Psoas muscle (tissue), 8 donors: ENCODE data around the gene QKI. TPM values are rescaled to one million over a fixed set of nuclear protein-coding genes. Genes with fewer than 3 reads are reported as not detected.

Experiments used
- ATAC-seq, 4 donors: fragments of 200-7000 bp; cut with Tn5 transposase; one replicate each; pipeline ENCODE4 v1.9.1; 2020; ENCODE audit warnings: moderate library complexity in 3 of 4, mild to moderate bottlenecking in 2 of 4
- DNase-seq, 2 donors: peaks; one replicate each; pipeline ENCODE4 v3.0.0-alpha.2; 2020
- H3K27ac ChIP-seq: fragments of 200-600 bp; one replicate; pipeline ENCODE4 v1.8.0; 2022
- H3K27me3 ChIP-seq, 3 donors: fragments of 200-600 bp in 1 of 3; one replicate each; pipeline versions ENCODE4 v1.6.1 to v1.8.0; 2013 to 2022; ENCODE audit warnings: low read length in 2 of 3, mild to moderate bottlenecking in 2 of 3, moderate library complexity in 1 of 3; ENCODE audit not compliant: insufficient read depth in 3 of 3
- H3K36me3 ChIP-seq, 2 donors: fragments of 200-600 bp in 1 of 2; one replicate each; pipeline versions ENCODE4 v1.6.1 to v1.8.0; 2013 to 2022; ENCODE audit warnings: low read depth in 1 of 2, mild to moderate bottlenecking in 1 of 2, moderate library complexity in 1 of 2; ENCODE audit not compliant: insufficient read depth in 1 of 2
- H3K4me1 ChIP-seq: fragments of 200-600 bp; one replicate; pipeline ENCODE4 v1.8.0; 2022
- H3K4me3 ChIP-seq: fragments of 200-600 bp; one replicate; pipeline ENCODE4 v1.8.0; 2022; ENCODE audit warnings: mild to moderate bottlenecking
- H3K9me3 ChIP-seq: fragments of 200-600 bp; one replicate; pipeline ENCODE4 v1.8.0; 2022
- CTCF ChIP-seq: fragments of 200-600 bp; IDR thresholded peaks from one replicate; pipeline ENCODE4 v1.8.0; 2022; ENCODE audit warnings: antibody characterized with exemption
- WGBS, 3 donors: extraction: QIAGEN DNeasy Blood & Tissue Kit; methylation state at CpG; one replicate each; pipeline versions ENCODE4 v1.1.6 to v1.1.7; 2013; 5-methylcytosine and 5-hydroxymethylcytosine counted together
- intact Hi-C, 2 donors: fragments of 100-400 bp; cut with DNase I; formaldehyde crosslinking; loops; one replicate each; pipeline versions ENCODE4 v1.11.0 to v1.14.2; 2022
- polyA plus RNA-seq, 3 donors: library from polyadenylated mRNA; stranded (reverse); fragments of 200-250 nt; gene quantifications; one replicate each; pipeline ENCODE4 v1.2.3, GENCODE V29; 2013
- total RNA-seq, 4 donors: library from RNA; stranded (reverse); fragmentation: NEBNext Ultra II Directional in 2 of 4; extraction: Animal tissue kit (Norgen Biotek cat#: 25700) in 2 of 4; gene quantifications; one replicate each; pipeline versions ENCODE4 v1.2.1 to v1.2.4, GENCODE V29; 2021 to 2023
- donor health status: healthy with polysubstance abuse.
- donor health status: DM: no; HTN: no; CAD: no; lungs with moderate emphysema.
- donor health status: Bipolar disorder and iron deficiency.
- donor health status: healthy.
- donor health status: DM: yes; HTN: yes; CAD: no.
- donor health status: DM: no; HTN: no; CAD: no.
- donor health status: DM: no; HTN: no; CAD: no.
- donor health status: DM: yes; HTN: yes; CAD: no.

QKI gene
- total and polyA plus RNA-seq, 7 donors, result 62.0 to 421 (median 275) TPM

DNA sequence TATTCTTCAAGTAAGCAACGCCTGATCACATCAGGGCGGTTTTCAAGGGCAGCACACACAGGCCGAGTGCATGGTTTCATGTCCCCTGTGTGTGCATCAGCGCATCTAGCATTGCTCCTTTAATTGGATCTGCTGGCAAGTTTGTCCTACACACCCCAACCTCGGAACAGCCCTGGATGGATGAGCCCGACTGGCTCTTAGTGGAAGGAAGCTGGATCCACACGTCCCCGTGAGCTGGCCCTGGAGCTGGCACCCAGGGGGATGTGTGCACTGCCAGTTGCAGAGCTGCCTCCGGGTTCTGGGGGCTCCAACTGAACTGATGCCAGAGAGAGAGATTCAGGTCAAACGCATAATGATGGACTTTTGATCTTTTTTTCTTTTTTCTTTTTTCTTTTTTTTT, 39.2 kb upstream of the QKI start:
- intact Hi-C loops, result no loop called here
- DNase-seq, result no peak
- 81 to 86% (median 84%) methylated on average over 10 of the region's 10 CpGs for WGBS, 3 donors
- no peaks in the 10 kb centered on the region for H3K27me3 ChIP-seq
- no peak overlapping the region for H3K4me3 ChIP-seq
- no peaks in the 10 kb centered on the region for H3K9me3 ChIP-seq
- no peak for TF ChIP-seq CTCF
- no peaks in the 10 kb centered on the region for H3K4me1 ChIP-seq
- no peaks in the 10 kb centered on the region for H3K36me3 ChIP-seq
- no peak overlapping the region for H3K27ac ChIP-seq
- ATAC-seq, result no peak

GRCh38 chr6:163376187-163376586, 38.3 kb upstream of the QKI start:
- WGBS, 3 donors, result 96 to 99% (median 98%) methylated on average over 7 of the region's 7 CpGs
- no peak for TF ChIP-seq CTCF
- H3K9me3 ChIP-seq, result no peaks in the 10 kb centered on the region

DNA sequence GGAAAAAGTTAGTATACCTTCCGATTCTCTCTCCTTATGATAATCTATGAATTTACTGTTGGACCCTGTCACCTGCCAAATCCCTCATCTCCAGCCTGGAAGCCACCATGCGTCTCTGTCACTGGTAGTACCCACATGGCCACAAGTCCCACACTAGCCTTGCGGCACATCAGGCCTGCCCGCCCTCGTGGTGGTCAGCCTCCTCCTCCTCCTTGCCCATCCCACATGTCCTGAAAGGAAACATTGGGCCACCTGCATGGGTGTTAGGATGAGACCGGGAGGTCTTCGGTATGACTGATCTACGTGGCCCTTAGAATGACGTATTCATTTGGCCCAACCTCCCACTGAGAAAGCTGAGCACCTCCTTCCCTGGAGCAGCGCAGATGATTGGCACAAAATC, 37.0 kb upstream of the QKI start:
- Histone ChIP-seq H3K27ac (no peak overlapping the region), H3K9me3 (no peaks in the 10 kb centered on the region), H3K4me3 (no peak overlapping the region), H3K27me3 (no peaks in the 10 kb centered on the region), H3K36me3 (no peaks in the 10 kb centered on the region), H3K4me1 (no peaks in the 10 kb centered on the region)
- TF ChIP-seq CTCF, result no peak
- 93 to 95% (median 95%) methylated on average over 10 of the region's 10 CpGs for WGBS, 3 donors
- DNase-seq (no peak), ATAC-seq (no peak)
- intact Hi-C loops, result no loop called here

More at GRCh38 chr6:163376187-163376586, 38.3 kb upstream of the QKI start:
- no peaks in the 10 kb centered on the region for H3K36me3 ChIP-seq
- DNase-seq (no peak), ATAC-seq (no peak)
- H3K27me3 ChIP-seq, result no peaks in the 10 kb centered on the region
- no peak overlapping the region for H3K4me3 ChIP-seq
- intact Hi-C loops, result no loop called here
- no peaks in the 10 kb centered on the region for H3K4me1 ChIP-seq
- no peak overlapping the region for H3K27ac ChIP-seq

DNA sequence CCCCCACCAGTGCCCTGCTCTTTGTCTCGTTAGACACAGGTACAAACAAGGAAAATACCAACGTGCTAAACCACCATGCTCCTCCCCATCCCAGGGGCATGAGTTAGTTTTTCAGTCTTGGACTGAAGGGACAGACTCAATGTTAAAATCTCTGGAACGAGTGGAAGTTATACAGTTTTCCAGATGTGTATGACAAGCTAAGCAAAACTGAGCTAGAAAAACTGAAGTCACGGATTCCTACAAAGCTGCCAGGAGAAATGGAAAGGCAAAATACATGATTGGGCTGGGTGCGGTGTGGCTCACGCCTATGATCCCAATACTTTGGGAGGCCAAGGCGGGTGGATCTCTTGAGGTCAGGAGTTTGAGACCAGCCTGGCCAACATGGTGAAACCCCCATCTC, 34.3 kb upstream of the QKI start:
- WGBS, 3 donors, result 71 to 80% (median 79%) methylated on average over 7 of the region's 7 CpGs

More for the DNA sequence above, 34.3 kb upstream of the QKI start:
- Histone ChIP-seq H3K4me3 (no peak overlapping the region), H3K27me3 (no peaks in the 10 kb centered on the region), H3K36me3 (no peaks in the 10 kb centered on the region), H3K9me3 (peaks cover 2% of the 10 kb centered on the region), H3K27ac (no peak overlapping the region), H3K4me1 (no peaks in the 10 kb centered on the region)
- DNase-seq (no peak), ATAC-seq (no peak)
- intact Hi-C loops, result no loop called here
- no peak for TF ChIP-seq CTCF
